H1 (cell line): ENCODE results near the gene DMBX1. TPM values are rescaled to one million over a fixed set of nuclear protein-coding genes. Genes with fewer than 3 reads are reported as not detected.

Experiments used
- BACH1 ChIP-seq: IDR thresholded peaks from 2 replicates; pipeline ENCODE4 v1.6.1; 2012; ENCODE audit warnings: low read length, improper control_type of control experiment
- BRCA1 ChIP-seq: IDR thresholded peaks from 2 replicates; pipeline ENCODE4 v1.6.1; 2012; ENCODE audit warnings: low read depth, low read length, improper control_type of control experiment
- CEBPB ChIP-seq: IDR thresholded peaks from 2 replicates; pipeline ENCODE4 v1.6.1; 2012; ENCODE audit warnings: low read depth, low read length
- CHD1 ChIP-seq: IDR thresholded peaks from 2 replicates; pipeline ENCODE4 v1.6.1; 2012; ENCODE audit warnings: low read depth, low read length, improper control_type of control experiment
- E2F6 ChIP-seq: IDR thresholded peaks from 2 replicates; pipeline ENCODE4 v1.6.1; 2012; ENCODE audit warnings: inconsistent platforms
- EGR1 ChIP-seq: IDR thresholded peaks from 2 replicates; pipeline ENCODE4 v1.6.1; 2011; ENCODE audit warnings: low read depth, low read length, borderline replicate concordance
- EP300 ChIP-seq, 2 experiments: IDR thresholded peaks; 1 replicate in 1 of 2; 2 replicates in 1 of 2; pipeline ENCODE4 v1.6.1; 2011 to 2012; ENCODE audit warnings: low read depth in 2 of 2, low read length in 2 of 2, mild to moderate bottlenecking in 2 of 2, borderline replicate concordance in 1 of 2, inconsistent platforms in 1 of 2, moderate library complexity in 1 of 2
- FOSL1 ChIP-seq: IDR thresholded peaks from 2 replicates; pipeline ENCODE4 v1.6.1; 2011; ENCODE audit warnings: mild to moderate bottlenecking, low read depth, low read length, moderate library complexity; ENCODE audit not compliant: insufficient read depth
- GABPA ChIP-seq: IDR thresholded peaks from 2 replicates; pipeline ENCODE4 v1.6.1; 2011; ENCODE audit warnings: mild to moderate bottlenecking, low read length, moderate library complexity, borderline replicate concordance; ENCODE audit not compliant: insufficient read depth
- JUN ChIP-seq: IDR thresholded peaks from 2 replicates; pipeline ENCODE4 v1.6.1; 2011; ENCODE audit warnings: low read depth, mild to moderate bottlenecking, improper control_type of control experiment, low read length
- KDM5A ChIP-seq: fragments of 200-600 bp; IDR thresholded peaks from 2 replicates; pipeline ENCODE4 v1.7.1; 2012; ENCODE audit warnings: mild to moderate bottlenecking, low read length, inconsistent platforms, mixed read lengths
- NRF1 ChIP-seq: IDR thresholded peaks from 2 replicates; pipeline ENCODE4 v1.6.1; 2011; ENCODE audit warnings: mild to moderate bottlenecking, low read depth, low read length, improper control_type of control experiment
- POLR2AphosphoS5 ChIP-seq: IDR thresholded peaks from 2 replicates; pipeline ENCODE4 v1.6.1; 2011; ENCODE audit warnings: low read depth, low read length
- RFX5 ChIP-seq: IDR thresholded peaks from 2 replicates; pipeline ENCODE4 v1.6.1; 2011; ENCODE audit warnings: low read depth, low read length, improper control_type of control experiment, borderline replicate concordance
- RNF2 ChIP-seq: fragments of 200-900, 300-1000 bp; sonication (generic); IDR thresholded peaks from 2 replicates; pipeline ENCODE4 v1.7.1; 2016; ENCODE audit warnings: borderline replicate concordance, low read depth, mild to moderate bottlenecking, antibody characterized with exemption, low read length; ENCODE audit not compliant: poor library complexity, severe bottlenecking; ENCODE audit errors: missing control alignments
- SAP30 ChIP-seq: fragments of 300-600 bp; sonication (generic); IDR thresholded peaks from 2 replicates; pipeline ENCODE4 v1.7.1; 2012; ENCODE audit warnings: low read length, moderate library complexity, mild to moderate bottlenecking, inconsistent platforms; ENCODE audit not compliant: insufficient read depth, insufficient replicate concordance
- SIN3A ChIP-seq, 2 experiments: IDR thresholded peaks in 1 of 2; conservative IDR thresholded peaks in 1 of 2; 2 replicates each; pipeline ENCODE4 v1.6.1; 2011 to 2012; ENCODE audit warnings: low read length in 2 of 2, improper control_type of control experiment in 1 of 2, low read depth in 1 of 2, mild to moderate bottlenecking in 1 of 2
- SP1 ChIP-seq: IDR thresholded peaks from 2 replicates; pipeline ENCODE4 v1.6.1; 2011; ENCODE audit warnings: low read depth, low read length
- SP4 ChIP-seq: IDR thresholded peaks from 2 replicates; pipeline ENCODE4 v1.6.1; 2012; ENCODE audit warnings: low read length, inconsistent platforms
- TAF1 ChIP-seq: IDR thresholded peaks from 2 replicates; pipeline ENCODE4 v1.6.1; 2011; ENCODE audit warnings: mild to moderate bottlenecking, low read depth, low read length
- TAF7 ChIP-seq: optimal IDR thresholded peaks from 2 replicates; pipeline ENCODE3; 2011; ENCODE audit warnings: low read depth, mild to moderate bottlenecking, inconsistent platforms, low read length, moderate library complexity, borderline replicate concordance
- YY1 ChIP-seq: IDR thresholded peaks from 2 replicates; pipeline ENCODE4 v1.6.1; 2011; ENCODE audit warnings: low read depth, mild to moderate bottlenecking, low read length
- ZNF274 ChIP-seq: IDR thresholded peaks from 2 replicates; pipeline ENCODE4 v1.7.0; 2012; ENCODE audit warnings: low read length, borderline replicate concordance; ENCODE audit errors: extremely low read depth
- polyA plus RNA-seq, 7 experiments: library from polyadenylated mRNA; depleted of rRNA in 3 of 7; stranded (reverse) in 5 of 7; unstranded in 2 of 7; fragments of >200 nt in 5 of 7; fragments of 200-250 nt in 2 of 7; gene quantifications; 1 replicate in 5 of 7; 2 replicates in 1 of 7; 4 replicates in 1 of 7; pipeline versions ENCODE4 v1.2.1 to v1.2.3, GENCODE V29; 2011 to 2013; ENCODE audit warnings: missing spikeins in 2 of 7, mixed read lengths in 2 of 7
- total RNA-seq: library from RNA; stranded (reverse); fragmentation: NEBNext Ultra II Directional; extraction: Animal tissue kit (Norgen Biotek cat#: 25700); gene quantifications from 2 replicates; pipeline ENCODE4 v1.2.1, GENCODE V29; 2021

The DMBX1 gene
- total and polyA plus RNA-seq, 2 of the 8 experiments (the other 6 are each of a cell fraction or from before 2014, with no cell fraction given), result 0.23 to 0.30 TPM

DNA sequence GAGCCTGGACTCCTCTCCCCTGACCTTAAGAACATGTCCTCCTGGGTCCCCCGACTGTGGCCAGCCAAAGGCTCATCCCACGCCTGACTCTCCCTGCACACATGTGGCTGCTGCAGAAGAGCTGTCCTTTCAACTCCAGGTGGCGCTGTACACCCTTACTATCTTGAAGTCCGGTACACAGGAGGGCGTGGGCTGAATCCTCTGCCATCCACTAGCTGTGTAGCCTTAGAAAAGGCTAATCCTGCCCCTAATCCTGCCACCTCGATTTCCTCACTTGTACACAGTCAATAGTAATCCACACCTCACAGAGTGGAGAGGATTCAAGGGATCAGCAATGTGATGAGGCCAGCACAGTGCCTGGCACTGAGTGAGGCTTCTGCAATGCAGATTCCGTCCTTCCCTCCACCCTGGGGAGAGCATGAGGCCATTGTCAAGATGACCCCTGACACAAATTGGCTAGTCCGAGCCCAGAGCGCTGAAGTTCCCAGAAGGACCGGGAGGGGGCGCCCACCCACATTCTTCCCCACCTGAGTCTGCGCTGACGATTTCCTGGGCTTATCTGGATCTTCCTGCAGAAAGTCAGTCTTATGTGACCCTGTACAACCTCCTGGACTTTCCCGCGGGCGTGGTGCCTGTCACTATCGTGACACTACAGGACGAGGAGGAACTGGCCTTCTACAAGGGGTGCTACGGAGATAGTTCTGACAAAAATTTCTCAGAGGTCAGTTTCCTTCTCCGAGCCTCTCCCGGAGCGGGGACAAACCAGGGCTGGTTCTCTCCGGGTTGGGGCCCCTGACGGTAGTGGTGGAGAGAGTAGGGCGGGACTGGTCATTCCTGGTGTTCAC lies 47.1 kb upstream of the DMBX1 start (continued):
- TF ChIP-seq NRF1 (0 out of 2 replicates have a peak, but pooled peaks have one; percentile 16), FOSL1 (no peak), TAF7 (peak; percentile 25), POLR2AphosphoS5 (no peak; the same call in 1 of the 2 replicates), CEBPB (no peak), EGR1 (no peak), SP1 (peak; percentile 65), YY1 (peak; percentile 78; the same call in 1 of the 2 replicates), JUN (no peak), RNF2 (no peak), RFX5 (no peak), ZNF274 (no peak), KDM5A (no peak), TAF1 (peak; percentile 67; the same call in 1 of the 2 replicates), SIN3A (conservative IDR thresholded peaks at IDR 0.05 in 1 of 2, IDR thresholded peaks at IDR 0.05 in 1 of 2; ENCODE audit: low read depth in 1 of 2, low read length in 2 of 2) (peak; percentile 31 to 75; a peak in 1 of 4 replicates), BACH1 (peak; percentile 56; the same call in 1 of the 2 replicates), SP4 (no peak; the same call in 1 of the 2 replicates), E2F6 (peak; percentile 58; the same call in 1 of the 2 replicates), SAP30 (no peak), EP300 (IDR thresholded peaks at IDR 0.05; ENCODE audit: borderline replicate concordance in 1 of 2, low read depth in 2 of 2, low read length in 2 of 2) (no peak), CHD1 (no peak), BRCA1 (no peak), GABPA (peak; percentile 22; the same call in 1 of the 2 replicates)
